CD4-positive, alpha-beta T cell treated with Interleukin-1 beta for 1 hour (primary cell): ENCODE results near the gene CCZ1B.
"Not testable (repeated sequence)": the region's sequence is repeated elsewhere in the genome, so short reads cannot be mapped to it uniquely, and the experiment has no call there.

Experiments
- DNase-seq, 2 donors: peaks; one replicate each; pipeline ENCODE4 v3.0.0-alpha.2; 2020 to 2022

Gene CCZ1B

GRCh38 chr7:6830026-6830425, 4.0 kb upstream of the CCZ1B start:
- not testable (repeated sequence) for DNase-seq

- not testable (repeated sequence) for DNase-seq
These were observed 3.5 kb upstream of the CCZ1B start for GRCh38 chr7:6829616-6830015.

DNA sequence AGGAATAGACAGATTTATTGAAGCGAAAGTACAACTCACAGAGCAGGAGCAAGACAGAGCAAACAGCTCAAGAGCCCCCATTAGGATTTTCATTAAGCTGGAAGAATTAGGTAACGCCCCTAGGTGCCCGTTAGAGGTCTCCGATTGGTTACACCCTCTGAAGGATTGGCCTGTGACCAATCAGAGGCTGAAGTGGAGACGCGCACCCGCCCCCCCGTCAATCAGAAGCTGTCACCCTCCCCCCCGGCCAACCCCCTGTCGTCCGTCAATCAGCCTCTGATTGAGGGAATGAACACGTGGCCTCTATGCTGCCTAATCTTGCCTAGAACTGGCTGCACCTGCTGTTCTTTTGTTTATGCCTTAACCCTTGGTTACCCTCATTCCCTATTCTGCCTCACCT, 1.1 kb upstream of the CCZ1B start:
- DNase-seq: not testable (repeated sequence)

- peak in 1 of 2 donors; percentile 6 for DNase-seq
These were observed 594 bp downstream of the CCZ1B start for GRCh38 chr7:6825236-6826125.

DNA sequence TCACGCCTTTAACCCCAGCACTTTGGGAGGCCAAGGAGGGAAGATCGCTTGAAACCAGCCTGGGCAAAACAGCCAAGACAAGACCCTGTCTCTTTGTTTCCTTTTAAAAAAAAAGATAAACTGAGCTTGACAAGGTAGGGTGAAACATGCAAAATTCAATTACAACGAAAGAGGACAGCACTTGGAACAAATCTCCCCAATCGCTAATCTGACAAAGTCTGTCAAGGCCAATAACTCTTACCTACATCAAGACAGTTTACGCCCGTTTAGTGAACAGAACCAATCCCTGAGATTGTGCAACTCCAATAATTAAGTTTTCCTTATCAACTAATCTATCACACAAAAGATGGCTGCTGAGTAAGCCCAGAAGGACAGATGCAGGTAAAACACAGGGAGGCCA, 4.5 kb downstream of the CCZ1B start:
- DNase-seq: not testable (repeated sequence)

DNA sequence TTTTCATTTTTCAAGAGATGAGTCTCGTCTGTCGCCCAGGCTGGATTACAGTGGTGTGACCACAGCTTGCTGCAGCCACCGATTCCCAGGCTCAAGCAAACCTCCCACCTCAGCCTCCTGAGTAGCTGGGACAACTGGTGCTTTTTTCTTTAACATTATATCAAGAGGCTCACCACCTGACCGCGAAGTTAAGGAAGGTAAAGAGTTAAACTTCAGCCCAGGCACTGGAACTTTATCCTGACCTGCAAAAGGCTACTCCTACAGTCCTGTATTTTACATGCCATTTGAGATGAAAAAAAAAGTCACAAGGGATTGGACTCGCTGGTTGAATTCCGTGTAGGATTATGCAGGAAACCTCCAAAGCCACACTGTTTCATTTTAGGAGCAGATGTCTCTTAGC, 10.6 kb downstream of the CCZ1B start:
- DNase-seq: not testable (repeated sequence)

- DNase-seq: not testable (repeated sequence)
These were observed 13.1 kb downstream of the CCZ1B start for GRCh38 chr7:6813011-6813410.

DNA sequence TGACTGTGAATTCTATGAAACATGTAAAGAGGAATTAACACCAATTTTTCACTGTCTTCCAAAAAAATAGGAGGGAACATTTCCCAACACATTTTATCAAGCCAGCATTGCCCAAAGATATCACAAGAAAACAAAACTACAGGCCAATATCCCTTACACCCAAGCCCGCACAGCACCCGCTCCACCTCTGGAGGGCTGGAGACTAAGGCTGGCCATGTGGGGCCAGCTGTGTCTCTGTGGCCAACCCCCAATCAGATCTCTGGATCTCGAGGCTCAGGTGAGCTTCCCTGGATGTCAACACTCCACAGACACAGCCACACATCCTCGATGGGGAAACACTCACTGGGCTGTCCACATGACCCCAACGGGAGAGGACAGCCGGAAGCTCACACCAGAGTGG, 18.1 kb downstream of the CCZ1B start:
- DNase-seq: not testable (repeated sequence)

DNA sequence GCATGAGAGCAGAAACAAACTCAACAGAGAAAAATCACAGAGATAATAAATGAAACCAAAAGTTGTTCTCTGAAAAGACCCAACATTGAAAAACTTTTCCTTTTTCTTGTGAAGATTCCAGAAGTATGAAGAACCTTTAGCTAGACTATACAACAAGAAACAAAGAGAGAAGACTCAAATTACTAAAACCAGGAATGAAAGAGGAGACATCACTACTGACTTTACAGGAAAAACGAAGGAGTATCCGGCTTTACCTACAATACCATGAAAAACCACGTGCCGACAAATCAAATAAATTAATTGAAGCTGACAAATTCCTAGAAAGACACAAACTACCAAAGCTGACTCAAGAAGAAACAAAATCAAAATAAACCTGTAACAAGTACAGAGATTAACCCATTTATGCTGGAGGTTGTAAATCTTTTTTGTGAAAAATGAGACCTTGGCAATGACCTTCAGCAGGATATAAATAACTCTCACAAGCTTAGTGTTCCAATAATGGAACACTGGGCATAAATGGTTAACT, 18.6 kb downstream of the CCZ1B start:
- not testable (repeated sequence) for DNase-seq

DNA sequence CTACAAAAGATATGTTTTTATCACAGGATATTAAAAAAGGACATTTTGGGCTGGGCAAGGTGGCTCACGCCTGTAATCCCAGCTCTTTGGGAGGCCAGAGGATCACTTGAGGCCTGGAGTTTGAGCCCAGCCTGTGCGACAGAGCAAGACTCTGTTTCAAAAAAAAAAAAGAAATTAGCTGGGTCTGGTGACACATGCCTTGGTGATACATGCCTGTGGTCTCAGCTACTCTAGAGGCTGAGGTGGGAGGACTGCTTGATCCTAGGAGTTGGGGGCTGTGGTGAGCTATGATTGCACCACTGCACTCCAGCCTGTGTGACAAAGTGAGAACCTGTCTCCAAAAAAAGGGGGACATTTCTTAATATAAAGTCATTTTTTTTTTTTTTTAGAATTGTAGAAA, 25.7 kb downstream of the CCZ1B start:
- not testable (repeated sequence) for DNase-seq

GRCh38 chr7:6799887-6800286, 26.2 kb downstream of the CCZ1B start:
- DNase-seq: not testable (repeated sequence)

DNA sequence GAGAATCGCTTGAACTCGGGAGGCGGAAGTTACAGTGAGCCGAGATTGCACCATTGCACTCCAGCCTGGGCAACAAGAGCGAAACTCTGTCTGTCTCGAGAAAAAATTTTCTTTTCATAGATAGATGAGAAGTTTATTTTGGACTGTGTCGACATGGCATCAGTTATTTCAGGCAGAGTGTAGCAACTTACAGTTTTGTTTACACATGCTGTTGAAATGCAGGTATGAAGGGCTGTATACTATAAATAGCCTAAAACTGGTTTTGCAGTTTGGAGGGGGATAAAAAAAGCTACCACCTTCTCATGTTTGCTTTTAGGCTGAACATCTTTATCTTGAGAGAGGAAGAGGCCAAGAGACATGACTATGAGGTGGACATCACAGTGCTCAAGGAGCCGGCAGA, 28.0 kb downstream of the CCZ1B start:
- DNase-seq: not testable (repeated sequence)

GRCh38 chr7:6797218-6797617, 28.9 kb downstream of the CCZ1B start:
- not testable (repeated sequence) for DNase-seq

- DNase-seq: not testable (repeated sequence)
These were observed 31.8 kb downstream of the CCZ1B start for GRCh38 chr7:6794276-6794675.

GRCh38 chr7:6792113-6792872, 33.8 kb downstream of the CCZ1B start:
- DNase-seq: not testable (repeated sequence)

GRCh38 chr7:6789353-6789752, 36.7 kb downstream of the CCZ1B start:
- not testable (repeated sequence) for DNase-seq

DNA sequence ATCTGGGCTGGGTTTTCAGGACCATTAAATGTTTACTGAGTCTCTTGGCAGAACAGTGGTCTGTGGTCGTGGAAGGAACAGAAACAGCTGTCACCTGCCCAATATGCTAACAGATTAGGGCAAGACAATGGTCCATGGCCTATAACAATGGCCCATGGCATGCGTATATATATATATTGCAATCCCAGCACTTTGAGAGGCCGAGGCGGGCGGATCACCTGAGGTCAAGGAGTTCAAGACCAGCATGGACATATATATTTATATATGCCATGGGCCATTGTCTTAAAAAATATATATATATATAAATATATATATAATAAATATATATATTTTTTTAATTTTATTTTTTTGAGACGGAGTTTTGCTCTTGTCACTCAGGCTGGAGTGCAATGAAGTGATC, 44.5 kb downstream of the CCZ1B start:
- not testable (repeated sequence) for DNase-seq

GRCh38 chr7:6761186-6761585, 64.9 kb downstream of the CCZ1B start:
- not testable (repeated sequence) for DNase-seq

GRCh38 chr7:6753964-6754363, 72.1 kb downstream of the CCZ1B start, which contains the start of gene RSPH10B2:
RSPH10B2 (plus strand) TSS chr7:6754103; CDS start chr7:6757678, 3,575 bp downstream.
- DNase-seq: not testable (repeated sequence)

- DNase-seq: not testable (repeated sequence)
These were observed 75.9 kb downstream of the CCZ1B start for GRCh38 chr7:6750173-6750572.

- DNase-seq: not testable (repeated sequence)
These were observed 76.7 kb downstream of the CCZ1B start for GRCh38 chr7:6749335-6749734.
